Gastrocnemius medialis (tissue), 4 donors: Measurements from ENCODE around the gene LHX2.

ENCODE experiments used
- POLR2A ChIP-seq, 2 donors: fragments of 450-650 bp; IDR thresholded peaks; one replicate each; pipeline ENCODE4 v1.6.1; 2017; ENCODE audit warnings: antibody characterized with exemption in 2 of 2, mild to moderate bottlenecking in 2 of 2, moderate library complexity in 2 of 2
- TF ChIP-seq, protein P1 (sequence below), 5 experiments: fragments of 450-650 bp in 3 of 5; fragments of 200-600 bp in 2 of 5; sonication (generic) in 2 of 5; IDR thresholded peaks in 4 of 5; conservative IDR thresholded peaks in 1 of 5; 1 replicate in 4 of 5; 2 replicates in 1 of 5; pipeline ENCODE4 v1.5.1; 2016 to 2019; ENCODE audit warnings: antibody characterized with exemption in 5 of 5, mild to moderate bottlenecking in 3 of 5, moderate library complexity in 3 of 5

GRCh38 chr9:124007565-124008302, 3.8 kb upstream of the LHX2 start:
- TF ChIP-seq, protein P1, sequence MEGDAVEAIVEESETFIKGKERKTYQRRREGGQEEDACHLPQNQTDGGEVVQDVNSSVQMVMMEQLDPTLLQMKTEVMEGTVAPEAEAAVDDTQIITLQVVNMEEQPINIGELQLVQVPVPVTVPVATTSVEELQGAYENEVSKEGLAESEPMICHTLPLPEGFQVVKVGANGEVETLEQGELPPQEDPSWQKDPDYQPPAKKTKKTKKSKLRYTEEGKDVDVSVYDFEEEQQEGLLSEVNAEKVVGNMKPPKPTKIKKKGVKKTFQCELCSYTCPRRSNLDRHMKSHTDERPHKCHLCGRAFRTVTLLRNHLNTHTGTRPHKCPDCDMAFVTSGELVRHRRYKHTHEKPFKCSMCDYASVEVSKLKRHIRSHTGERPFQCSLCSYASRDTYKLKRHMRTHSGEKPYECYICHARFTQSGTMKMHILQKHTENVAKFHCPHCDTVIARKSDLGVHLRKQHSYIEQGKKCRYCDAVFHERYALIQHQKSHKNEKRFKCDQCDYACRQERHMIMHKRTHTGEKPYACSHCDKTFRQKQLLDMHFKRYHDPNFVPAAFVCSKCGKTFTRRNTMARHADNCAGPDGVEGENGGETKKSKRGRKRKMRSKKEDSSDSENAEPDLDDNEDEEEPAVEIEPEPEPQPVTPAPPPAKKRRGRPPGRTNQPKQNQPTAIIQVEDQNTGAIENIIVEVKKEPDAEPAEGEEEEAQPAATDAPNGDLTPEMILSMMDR (IDR thresholded peaks at IDR 0.05 in 4 of 5, conservative IDR thresholded peaks at IDR 0.05 in 1 of 5), result no peak
- no peak for TF ChIP-seq POLR2A (IDR thresholded peaks at IDR 0.05)
